A549 treated with AZD9567 at 1 μM for 4 hours (cell line): Measurements from ENCODE around the gene LGALS9C. TPM values are rescaled to one million over a fixed set of nuclear protein-coding genes. Genes with fewer than 3 reads are reported as not detected.

Source experiments
- total RNA-seq: library from RNA; stranded (reverse); fragments of 200-300 nt; extraction: Qiagen RNA extraction; gene quantifications from 5 replicates; pipeline ENCODE4 v1.2.3, GENCODE V29; 2022; ENCODE audit not compliant: insufficient read depth

The LGALS9C gene
- total RNA-seq = 0.05 TPM in 1 of 5 replicates, not detected in the others

GRCh38 chr17:18476508-18477308, at the start of gene LGALS9C:
TSS of gene LGALS9C (plus strand) at chr17:18476789. CDS start at chr17:18476855, 66 bp downstream.

Other genes with a start within 250 kb of the LGALS9C start
- 258 to 319 TPM (median 265 TPM) in 5 replicates for gene FLII, start 218.1 kb upstream of the LGALS9C start, total RNA-seq
- 7.8 to 12.3 TPM (median 11.3 TPM) in 5 replicates for gene MIEF2, start 216.1 kb upstream of the LGALS9C start, total RNA-seq
- gene TOP3A, start 161.8 kb upstream of the LGALS9C start, total RNA-seq = 38.4 to 43.9 TPM (median 39.2 TPM) in 5 replicates
- 13.9 to 15.9 TPM (median 15.4 TPM) in 5 replicates for gene SMCR8, start 161.5 kb upstream of the LGALS9C start, total RNA-seq
- gene SHMT1, start 113.2 kb upstream of the LGALS9C start, total RNA-seq = 43.9 to 50.3 TPM (median 48.2 TPM) in 5 replicates
- not detected in 5 replicates for gene EVPLL, start 99.0 kb upstream of the LGALS9C start, total RNA-seq
- not detected in 5 replicates for gene TBC1D28, start 167.6 kb downstream of the LGALS9C start, total RNA-seq
- gene FOXO3B, start 205.5 kb downstream of the LGALS9C start, total RNA-seq = 3.1 to 4.5 TPM (median 4.2 TPM) in 5 replicates